ENCODE data around the gene TXNRD2. TPM values are rescaled to one million over a fixed set of nuclear protein-coding genes. Genes with fewer than 3 reads are reported as not detected.

TXNRD2 gene
- total RNA-seq, 4 donors from 2014 or later: 8.0 to 11.3 (median 10.4) TPM

GRCh38 chr22:19923914-19924513 is 17.6 kb downstream of the TXNRD2 start:
- WGBS, 2 donors: 85 to 88% methylated on average over 11 of the region's 12 CpGs
- Histone ChIP-seq H3K4me3 (no peak overlapping the region), H3K27ac (no peak overlapping the region), H3K27me3 (no peaks in the 10 kb centered on the region), H3K9me3 (no peaks in the 10 kb centered on the region), H3K4me1 (no peaks in the 10 kb centered on the region), H3K36me3 (peaks cover 0 to 17% (median 0%) of the 10 kb centered on the region in 3 donors)
- intact Hi-C loops (cut with DNase I): no loop called here
- no peak for DNase-seq
- TF ChIP-seq CTCF (IDR thresholded peaks at IDR 0.05) (no peak), POLR2A (IDR thresholded peaks at IDR 0.05) (no peak)

GRCh38 chr22:19921544-19922081 is 20.0 kb downstream of the TXNRD2 start:
- Histone ChIP-seq H3K4me1 (no peaks in the 10 kb centered on the region), H3K36me3 (peaks cover 11 to 34% (median 16%) of the 10 kb centered on the region in 3 donors), H3K27ac (no peak overlapping the region), H3K4me3 (no peak overlapping the region), H3K27me3 (no peaks in the 10 kb centered on the region), H3K9me3 (no peaks in the 10 kb centered on the region)
- 57 to 93% methylated on average over 3 of the region's 3 CpGs for WGBS, 2 donors
- DNase-seq: no peak
- intact Hi-C loops (cut with DNase I): no loop called here
- TF ChIP-seq POLR2A (IDR thresholded peaks at IDR 0.05) (no peak), CTCF (IDR thresholded peaks at IDR 0.05) (no peak)

GRCh38 chr22:19919701-19920363 is 21.8 kb downstream of the TXNRD2 start:
- intact Hi-C loops (cut with DNase I): no loop called here
- Histone ChIP-seq H3K27ac (no peak overlapping the region), H3K4me1 (no peaks in the 10 kb centered on the region), H3K27me3 (no peaks in the 10 kb centered on the region), H3K4me3 (no peak overlapping the region), H3K36me3 (peaks cover 18 to 52% (median 26%) of the 10 kb centered on the region in 3 donors), H3K9me3 (no peaks in the 10 kb centered on the region)
- WGBS, 2 donors: 96% methylated on average over 4 to 11 of the region's 13 CpGs
- DNase-seq: no peak
- no peak for TF ChIP-seq CTCF (IDR thresholded peaks at IDR 0.05)
- no peak for TF ChIP-seq POLR2A (IDR thresholded peaks at IDR 0.05)

GRCh38 chr22:19918332-19919106 is 23.1 kb downstream of the TXNRD2 start:
- no peak overlapping the region for H3K27ac ChIP-seq
- no peak overlapping the region for H3K4me3 ChIP-seq
- intact Hi-C loops (cut with DNase I): no loop called here
- TF ChIP-seq CTCF (IDR thresholded peaks at IDR 0.05): no peak
- no peak for TF ChIP-seq POLR2A (IDR thresholded peaks at IDR 0.05)
- H3K9me3 ChIP-seq: no peaks in the 10 kb centered on the region
- H3K27me3 ChIP-seq: no peaks in the 10 kb centered on the region
- 86 to 88% methylated on average over 6 to 9 of the region's 23 CpGs for WGBS, 2 donors
- H3K4me1 ChIP-seq: no peaks in the 10 kb centered on the region
- DNase-seq: no peak
- H3K36me3 ChIP-seq: peaks cover 25 to 65% (median 28%) of the 10 kb centered on the region in 3 donors
